Stimulated activated naive B cell treated with anti-CD40 and anti-IgM and Interleukin-4, amounts not matched to agents 10 μg/mL and 1 μg/mL and 100 μg/mL, for 72 hours (primary cell): ENCODE results near the gene GNAS-AS1.
"Not testable (repeated sequence)": the region's sequence is repeated elsewhere in the genome, so short reads cannot be mapped to it uniquely, and the experiment has no call there.

Experiments
- ATAC-seq, 2 donors: fragments of 150-1000 bp; cut with Tn5 transposase; replicated peaks; 2 replicates each; pipeline ENCODE4 v1.10.0; 2021; ENCODE audit warnings: moderate library complexity in 1 of 2
- DNase-seq: peaks from one replicate; pipeline ENCODE4 v3.0.0; 2021
- H3K27ac Mint-ChIP-seq: one replicate; pipeline ENCODE4 v1.8.0; 2022; ENCODE audit warnings: mild to moderate bottlenecking, mixed read lengths
- H3K27me3 Mint-ChIP-seq, 2 donors: one replicate each; pipeline ENCODE4 v1.8.0; 2022; ENCODE audit warnings: mixed read lengths in 2 of 2
- H3K36me3 Mint-ChIP-seq, 2 donors: one replicate each; pipeline ENCODE4 v1.8.0; 2022; ENCODE audit warnings: mixed read lengths in 2 of 2, mild to moderate bottlenecking in 1 of 2
- H3K4me1 Mint-ChIP-seq, 2 donors: one replicate each; pipeline ENCODE4 v1.8.0; 2022; ENCODE audit warnings: mixed read lengths in 2 of 2, mild to moderate bottlenecking in 1 of 2
- H3K4me3 Mint-ChIP-seq, 2 donors: one replicate each; pipeline ENCODE4 v1.8.0; 2022; ENCODE audit warnings: mild to moderate bottlenecking in 2 of 2, mixed read lengths in 2 of 2, moderate library complexity in 1 of 2
- H3K9me3 Mint-ChIP-seq, 2 donors: one replicate each; pipeline ENCODE4 v1.8.0; 2022; ENCODE audit warnings: mixed read lengths in 2 of 2, mild to moderate bottlenecking in 1 of 2

The GNAS-AS1 gene

DNA sequence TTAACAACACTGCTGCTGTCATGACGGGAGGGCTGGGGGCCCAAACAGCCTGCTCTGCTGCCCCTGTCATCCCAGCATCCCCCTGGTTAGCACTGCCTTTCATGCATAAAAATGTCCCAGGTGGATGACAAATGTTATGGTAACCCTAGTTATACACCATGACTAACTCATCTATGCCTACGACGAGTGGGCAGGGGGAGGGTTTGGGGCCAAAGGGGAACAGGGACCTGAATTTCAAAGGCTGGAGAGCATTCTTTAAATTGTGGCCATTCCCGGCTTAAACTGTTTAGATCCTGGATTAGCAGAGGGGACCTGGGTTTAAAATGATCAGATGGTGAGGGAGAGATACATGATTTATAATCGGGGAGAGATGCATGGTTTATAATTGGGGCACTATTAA lies 24.4 kb downstream of the GNAS-AS1 start:
- H3K27me3 Mint-ChIP-seq = peaks cover 0 to 7% of the 10 kb centered on the region in 2 donors
- peaks cover 2 to 6% of the 10 kb centered on the region in 2 donors for H3K36me3 Mint-ChIP-seq
- H3K27ac Mint-ChIP-seq = no peak overlapping the region
- H3K9me3 Mint-ChIP-seq = peaks cover 5 to 7% of the 10 kb centered on the region in 2 donors
- no peak for DNase-seq
- H3K4me3 Mint-ChIP-seq = no peak overlapping the region
- ATAC-seq = no peak
- H3K4me1 Mint-ChIP-seq = peaks cover 0 to 2% of the 10 kb centered on the region in 2 donors

DNA sequence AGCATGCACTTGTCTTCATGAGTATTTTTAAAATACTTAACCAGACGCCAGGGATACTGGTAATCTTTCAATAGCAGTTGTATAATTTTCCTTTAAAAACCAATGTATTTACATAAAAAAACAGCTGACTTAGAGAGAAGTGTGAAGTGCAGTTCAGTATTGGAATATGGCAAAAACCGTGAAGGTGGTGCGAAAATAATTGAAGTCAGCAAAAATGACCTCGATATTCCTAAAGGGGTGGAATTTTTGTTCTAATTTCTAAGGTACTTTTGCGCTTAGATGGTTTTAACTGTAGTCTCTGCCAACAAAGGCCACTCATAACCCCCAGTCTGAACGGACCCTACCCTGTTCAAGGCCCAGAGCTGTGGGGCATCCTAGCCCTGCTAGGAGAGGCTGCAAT lies 25.3 kb downstream of the GNAS-AS1 start:
- peaks cover 10 to 12% of the 10 kb centered on the region in 2 donors for H3K36me3 Mint-ChIP-seq
- ATAC-seq = no peak
- H3K27ac Mint-ChIP-seq = no peak overlapping the region
- no peaks in the 10 kb centered on the region for H3K4me1 Mint-ChIP-seq
- no peak overlapping the region for H3K4me3 Mint-ChIP-seq
- no peak for DNase-seq
- H3K9me3 Mint-ChIP-seq = peaks cover 11% of the 10 kb centered on the region in 2 donors
- peaks cover 0 to 10% of the 10 kb centered on the region in 2 donors for H3K27me3 Mint-ChIP-seq

DNA sequence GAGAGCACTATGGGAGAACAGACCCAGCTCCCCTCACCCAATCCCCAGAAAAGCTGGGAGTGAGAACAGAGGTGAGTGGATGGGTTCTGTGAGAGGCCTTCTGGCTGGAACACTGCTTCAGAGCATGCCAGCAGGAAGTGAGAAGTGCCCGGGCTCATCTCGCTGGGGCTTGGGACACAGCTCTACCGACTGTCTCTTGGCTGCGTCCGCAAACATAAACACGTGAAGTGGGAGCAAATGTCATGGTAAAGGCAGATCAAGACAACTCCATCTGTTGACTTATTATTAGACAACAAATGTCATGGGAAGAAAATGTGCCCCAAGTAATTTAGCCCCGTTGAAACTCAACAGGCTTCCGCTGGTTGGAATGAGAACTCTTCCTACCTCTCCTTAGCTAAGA lies 25.9 kb downstream of the GNAS-AS1 start:
- H3K9me3 Mint-ChIP-seq = peaks cover 10 to 13% of the 10 kb centered on the region in 2 donors
- H3K4me1 Mint-ChIP-seq = no peaks in the 10 kb centered on the region
- DNase-seq (no peak), ATAC-seq (no peak)
- H3K27me3 Mint-ChIP-seq = peaks cover 0 to 10% of the 10 kb centered on the region in 2 donors
- H3K27ac Mint-ChIP-seq = no peak overlapping the region
- H3K36me3 Mint-ChIP-seq = peaks cover 10 to 12% of the 10 kb centered on the region in 2 donors
- H3K4me3 Mint-ChIP-seq = no peak overlapping the region

DNA sequence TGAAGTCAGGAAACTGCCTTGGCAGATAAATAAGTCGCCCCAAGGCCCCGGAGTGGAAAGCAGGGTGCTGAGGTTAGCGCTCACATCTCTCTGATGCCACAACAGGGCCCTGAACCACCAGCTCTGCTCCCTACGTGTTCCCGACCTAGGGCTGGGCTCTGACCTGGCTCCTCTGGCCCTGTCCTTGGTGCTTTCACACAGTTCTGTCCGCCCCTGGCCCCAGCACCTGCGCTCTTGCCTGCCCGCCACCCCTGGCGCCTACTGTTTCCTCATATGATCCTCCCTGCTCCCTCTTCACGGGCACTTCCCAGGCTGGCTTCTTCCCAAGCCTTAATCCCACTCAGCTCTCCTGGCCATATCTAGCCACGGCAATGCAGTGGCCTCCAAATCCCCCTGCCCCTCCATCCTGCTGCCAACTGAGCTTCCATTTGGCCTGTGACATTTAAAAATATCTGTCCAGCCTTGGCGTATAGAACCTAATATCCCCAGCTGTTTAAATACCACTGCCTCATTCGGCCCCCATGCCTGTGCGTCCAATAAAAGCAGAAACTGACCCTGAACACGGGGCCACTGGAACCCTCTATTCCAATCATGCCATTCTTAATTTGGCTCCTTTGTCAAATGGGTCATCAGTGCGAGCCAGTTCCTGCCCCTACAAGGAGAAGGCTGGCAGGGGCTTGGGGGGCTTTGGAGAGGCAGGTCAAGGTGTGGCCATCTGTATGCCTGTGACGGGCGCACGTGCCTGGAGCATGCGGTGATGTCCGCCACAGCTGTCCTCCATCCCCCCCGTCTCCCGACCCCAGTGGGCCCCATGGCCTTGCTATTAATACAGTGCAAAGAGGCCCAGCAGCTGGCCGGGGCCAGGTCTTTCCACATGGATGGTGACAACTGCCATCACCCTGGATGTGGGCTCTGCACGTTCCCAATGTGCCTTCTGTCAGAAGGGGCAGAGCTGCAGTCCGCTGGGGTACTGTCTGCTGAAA lies 27.7 kb downstream of the GNAS-AS1 start:
- Mint-ChIP-seq H3K4me1 (peaks cover 0 to 4% of the 10 kb centered on the region in 2 donors), H3K27me3 (peaks cover 0 to 10% of the 10 kb centered on the region in 2 donors), H3K36me3 (peaks cover 14 to 17% of the 10 kb centered on the region in 2 donors), H3K9me3 (peaks cover 10 to 11% of the 10 kb centered on the region in 2 donors), H3K4me3 (no peak overlapping the region), H3K27ac (no peak overlapping the region)
- no peak for ATAC-seq
- DNase-seq = no peak

DNA sequence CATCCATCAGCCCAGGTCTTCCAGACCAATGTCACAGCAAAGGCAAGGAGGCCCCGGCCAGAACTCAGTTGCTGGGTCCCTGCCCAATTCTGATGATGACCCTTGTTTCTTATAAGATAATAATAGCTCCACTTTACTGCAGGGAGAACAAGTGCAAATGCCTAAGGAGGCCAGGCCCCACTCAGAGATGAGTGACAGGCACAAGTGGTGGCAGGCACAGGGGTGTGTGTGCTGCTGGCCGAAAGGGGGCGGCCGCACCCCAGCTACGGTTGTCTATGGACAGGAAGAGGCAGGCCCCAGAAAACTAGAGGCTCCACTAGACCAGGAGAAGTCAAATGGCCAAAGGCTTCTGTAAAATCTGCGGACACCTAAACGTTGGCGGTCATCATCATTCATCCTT lies 28.6 kb downstream of the GNAS-AS1 start:
- Mint-ChIP-seq H3K9me3 (peaks cover 10 to 11% of the 10 kb centered on the region in 2 donors), H3K27me3 (peaks cover 0 to 10% of the 10 kb centered on the region in 2 donors), H3K36me3 (peaks cover 14 to 17% of the 10 kb centered on the region in 2 donors), H3K4me1 (peaks cover 0 to 4% of the 10 kb centered on the region in 2 donors), H3K4me3 (no peak overlapping the region), H3K27ac (no peak overlapping the region)
- no peak for ATAC-seq
- no peak for DNase-seq

DNA sequence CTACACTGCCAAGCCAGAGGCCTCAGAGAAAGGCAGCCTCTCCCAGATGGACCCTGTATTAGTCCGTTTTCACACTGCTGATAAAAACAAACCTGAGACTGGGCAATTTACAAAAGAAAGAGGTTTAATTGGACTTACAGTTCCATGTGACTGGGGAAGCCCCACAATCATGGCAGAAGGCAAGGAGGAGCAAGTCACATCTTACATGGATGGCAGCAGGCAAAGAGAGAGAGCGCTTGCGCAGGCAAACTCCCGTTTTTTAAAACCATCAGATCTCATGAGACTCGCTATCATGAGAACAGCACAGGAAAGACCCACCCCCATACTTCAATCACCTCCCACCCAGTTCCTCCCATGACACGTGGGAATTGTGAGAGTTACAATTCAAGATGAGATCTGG lies 30.2 kb downstream of the GNAS-AS1 start:
- not testable (repeated sequence) for H3K4me3 Mint-ChIP-seq, DNase-seq, H3K27ac Mint-ChIP-seq, ATAC-seq, H3K4me1 Mint-ChIP-seq
- H3K9me3 Mint-ChIP-seq = peaks cover 10 to 11% of the 10 kb centered on the region in 2 donors
- H3K36me3 Mint-ChIP-seq = peaks cover 14 to 17% of the 10 kb centered on the region in 2 donors
- H3K27me3 Mint-ChIP-seq = peaks cover 5 to 16% of the 10 kb centered on the region in 2 donors

DNA sequence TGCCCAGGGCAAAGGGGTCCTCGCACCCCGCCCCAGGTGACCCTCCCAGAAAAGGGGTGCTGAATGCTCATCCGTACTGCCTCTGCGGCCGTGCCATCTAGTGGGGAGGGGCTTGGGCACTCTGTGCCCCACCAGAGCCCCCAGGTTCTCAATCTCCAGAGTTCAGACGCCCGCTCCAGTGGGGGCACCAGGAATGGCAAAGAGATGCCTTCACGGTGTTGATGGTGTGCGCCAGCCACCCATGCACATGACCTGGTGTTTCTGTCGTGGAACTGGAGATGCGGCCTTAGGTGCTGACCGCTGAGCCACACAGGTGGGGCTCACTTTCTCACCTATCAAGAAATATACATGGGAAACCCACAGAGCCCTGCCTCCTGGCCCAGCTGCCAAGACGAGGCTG lies 30.8 kb downstream of the GNAS-AS1 start:
- Mint-ChIP-seq H3K36me3 (peaks cover 14 to 17% of the 10 kb centered on the region in 2 donors), H3K4me3 (no peak overlapping the region), H3K27ac (no peak overlapping the region), H3K4me1 (peaks cover 0 to 4% of the 10 kb centered on the region in 2 donors), H3K27me3 (peaks cover 5 to 16% of the 10 kb centered on the region in 2 donors), H3K9me3 (peaks cover 10 to 11% of the 10 kb centered on the region in 2 donors)
- no peak for DNase-seq
- no peak for ATAC-seq

DNA sequence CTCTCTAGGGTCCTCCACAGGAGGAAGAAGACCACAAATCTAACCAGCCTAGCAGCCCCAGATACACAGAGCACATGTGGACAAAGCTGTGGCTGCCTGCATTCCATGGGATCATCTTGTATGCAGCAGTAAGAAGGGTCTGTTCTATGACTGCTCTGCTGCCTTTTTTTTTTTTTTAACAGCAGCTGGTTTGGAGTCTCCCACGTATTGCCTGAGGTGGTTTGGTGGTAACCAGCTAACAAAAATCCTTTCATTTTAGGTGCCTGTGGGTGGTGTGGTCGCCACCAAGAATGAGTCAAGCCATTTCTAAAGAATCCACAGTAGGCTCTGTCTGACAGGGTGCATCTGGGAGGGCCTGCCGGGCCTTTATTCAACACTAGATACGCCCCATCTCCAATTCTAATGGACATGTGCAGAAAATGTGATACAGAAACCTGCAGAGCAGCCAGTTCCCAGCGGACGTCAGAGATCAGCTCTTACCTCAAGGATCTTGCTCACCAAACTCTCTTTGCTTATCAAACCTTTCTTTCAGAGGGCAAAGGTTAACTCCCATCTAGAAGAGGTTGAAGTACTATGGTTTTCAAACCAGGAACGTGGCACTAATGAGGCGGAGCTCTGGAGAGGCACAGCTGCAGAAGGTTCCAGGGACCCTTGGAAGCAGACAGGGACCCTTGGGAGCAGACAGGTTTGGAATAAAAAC lies 32.0 kb downstream of the GNAS-AS1 start:
- Mint-ChIP-seq H3K4me3 (no peak overlapping the region), H3K36me3 (peaks cover 14 to 17% of the 10 kb centered on the region in 2 donors), H3K27ac (no peak overlapping the region), H3K4me1 (peaks cover 0 to 4% of the 10 kb centered on the region in 2 donors), H3K9me3 (peaks cover 10 to 11% of the 10 kb centered on the region in 2 donors), H3K27me3 (peaks cover 5 to 16% of the 10 kb centered on the region in 2 donors)
- ATAC-seq (peak; percentile 86 to 91), DNase-seq (no peak)

DNA sequence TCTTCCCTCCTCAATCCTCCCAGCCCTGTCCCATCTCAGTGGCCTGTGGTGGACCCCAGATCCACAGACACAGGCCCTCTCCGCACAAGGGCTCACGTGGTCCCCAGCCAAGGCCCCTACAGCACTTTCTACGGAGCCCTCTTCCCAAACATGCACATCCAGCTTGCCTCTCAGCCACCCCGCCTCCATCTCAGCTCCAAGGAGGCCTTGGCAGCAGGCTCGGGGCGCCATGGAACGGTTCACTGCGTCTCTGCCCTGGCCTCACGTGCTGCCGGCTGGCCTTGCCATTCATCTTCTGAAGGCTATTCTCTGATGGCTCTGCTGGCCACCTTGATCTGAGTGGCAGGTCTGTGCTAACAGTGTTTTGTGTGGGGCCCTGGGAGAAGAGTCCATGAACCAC lies 33.0 kb downstream of the GNAS-AS1 start:
- no peak for ATAC-seq
- DNase-seq = no peak
- H3K4me3 Mint-ChIP-seq = no peak overlapping the region
- peaks cover 14 to 17% of the 10 kb centered on the region in 2 donors for H3K36me3 Mint-ChIP-seq
- H3K4me1 Mint-ChIP-seq = peaks cover 0 to 4% of the 10 kb centered on the region in 2 donors
- peaks cover 10 to 11% of the 10 kb centered on the region in 2 donors for H3K9me3 Mint-ChIP-seq
- peaks cover 15 to 24% of the 10 kb centered on the region in 2 donors for H3K27me3 Mint-ChIP-seq
- H3K27ac Mint-ChIP-seq = no peak overlapping the region

DNA sequence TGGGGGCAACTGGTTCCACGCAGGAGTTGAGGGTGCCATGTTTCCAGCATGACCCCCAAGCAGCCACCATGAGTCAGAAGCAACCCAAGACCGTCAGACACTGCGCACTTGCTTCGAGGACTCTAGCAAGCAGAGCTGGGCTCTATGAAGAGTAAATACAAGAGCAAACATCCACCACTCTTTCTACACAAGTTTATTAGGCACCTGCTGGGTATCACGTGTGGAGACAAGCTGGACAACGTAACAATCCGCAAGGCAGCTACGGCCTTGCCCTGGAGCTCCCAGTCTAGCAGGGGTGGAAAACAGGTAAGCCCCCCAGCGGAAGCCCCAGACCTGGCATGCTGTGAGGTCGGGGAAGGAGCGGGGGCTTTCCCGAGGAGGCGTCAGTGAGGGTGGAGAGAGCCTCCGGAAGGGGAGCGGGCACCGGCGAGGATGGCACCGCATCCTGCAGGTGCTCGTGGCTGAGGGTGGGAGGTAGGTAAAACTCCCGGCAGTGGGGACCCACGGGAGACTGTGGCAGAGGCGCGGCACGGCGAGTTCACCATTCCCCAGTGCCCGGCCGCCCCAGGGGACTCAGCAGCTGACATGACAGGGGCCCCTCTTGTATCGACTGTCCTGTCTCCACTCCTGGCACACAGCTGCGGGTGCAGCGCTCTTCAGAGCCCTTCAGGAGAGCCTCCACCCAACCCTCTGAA lies 33.6 kb downstream of the GNAS-AS1 start:
- H3K27ac Mint-ChIP-seq = no peak overlapping the region
- H3K27me3 Mint-ChIP-seq = peaks cover 16 to 26% of the 10 kb centered on the region in 2 donors
- H3K36me3 Mint-ChIP-seq = peaks cover 14 to 17% of the 10 kb centered on the region in 2 donors

DNA sequence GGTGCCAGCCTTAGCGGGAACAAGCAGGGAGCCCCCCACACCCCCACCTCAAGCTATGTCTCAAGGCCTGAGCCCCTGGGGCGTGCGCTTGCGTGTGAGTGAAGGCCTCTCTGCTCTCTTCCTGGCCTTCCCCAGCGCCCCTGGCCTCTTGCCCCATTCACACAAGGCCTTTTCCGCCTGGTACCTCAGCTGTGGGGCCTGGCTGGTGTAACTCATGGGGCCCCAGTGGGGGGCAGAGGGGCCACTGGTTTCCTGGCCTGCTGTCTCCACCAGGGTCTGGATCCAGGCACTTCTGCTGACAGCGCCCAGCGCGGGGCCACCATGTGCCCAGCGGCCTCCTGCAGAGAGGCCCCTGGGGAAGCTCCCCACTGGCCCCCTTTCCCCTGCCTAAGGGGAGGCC lies 34.7 kb downstream of the GNAS-AS1 start:
- Mint-ChIP-seq H3K27ac (no peak overlapping the region), H3K4me3 (no peak overlapping the region), H3K36me3 (peaks cover 10 to 13% of the 10 kb centered on the region in 2 donors), H3K9me3 (peaks cover 7 to 10% of the 10 kb centered on the region in 2 donors), H3K27me3 (peaks cover 23 to 31% of the 10 kb centered on the region in 2 donors), H3K4me1 (peaks cover 0 to 4% of the 10 kb centered on the region in 2 donors)
- no peak for DNase-seq
- ATAC-seq = no peak

More for the DNA sequence above, 33.6 kb downstream of the GNAS-AS1 start:
- H3K9me3 Mint-ChIP-seq = peaks cover 10 to 11% of the 10 kb centered on the region in 2 donors
- DNase-seq (no peak), ATAC-seq (no peak)
- H3K4me3 Mint-ChIP-seq = no peak overlapping the region
- peaks cover 0 to 4% of the 10 kb centered on the region in 2 donors for H3K4me1 Mint-ChIP-seq

DNA sequence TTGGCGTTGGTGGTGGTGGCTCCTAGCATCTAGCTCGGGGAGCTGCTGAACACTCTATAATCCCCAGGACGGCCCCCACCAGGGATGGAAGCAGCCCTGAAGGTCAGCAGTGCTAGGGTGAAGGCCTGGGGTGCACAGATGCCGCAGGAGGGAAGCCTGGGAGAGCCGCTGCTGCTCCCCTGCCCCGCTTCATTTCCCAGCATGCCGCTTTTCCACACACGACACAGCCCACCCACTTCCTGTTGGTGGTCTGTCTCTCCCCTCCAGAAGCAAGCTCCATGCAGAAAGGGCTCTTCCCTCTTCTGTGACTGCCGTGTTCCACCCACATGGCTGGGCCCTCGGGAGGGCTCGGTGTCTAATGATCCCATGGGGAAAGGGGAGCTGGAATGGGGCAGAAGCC lies 35.3 kb downstream of the GNAS-AS1 start:
- DNase-seq (no peak), ATAC-seq (no peak)
- Mint-ChIP-seq H3K27me3 (peaks cover 29 to 33% of the 10 kb centered on the region in 2 donors), H3K4me1 (peaks cover 0 to 4% of the 10 kb centered on the region in 2 donors), H3K9me3 (peaks cover 1 to 4% of the 10 kb centered on the region in 2 donors), H3K4me3 (no peak overlapping the region), H3K27ac (no peak overlapping the region), H3K36me3 (peaks cover 4 to 7% of the 10 kb centered on the region in 2 donors)

DNA sequence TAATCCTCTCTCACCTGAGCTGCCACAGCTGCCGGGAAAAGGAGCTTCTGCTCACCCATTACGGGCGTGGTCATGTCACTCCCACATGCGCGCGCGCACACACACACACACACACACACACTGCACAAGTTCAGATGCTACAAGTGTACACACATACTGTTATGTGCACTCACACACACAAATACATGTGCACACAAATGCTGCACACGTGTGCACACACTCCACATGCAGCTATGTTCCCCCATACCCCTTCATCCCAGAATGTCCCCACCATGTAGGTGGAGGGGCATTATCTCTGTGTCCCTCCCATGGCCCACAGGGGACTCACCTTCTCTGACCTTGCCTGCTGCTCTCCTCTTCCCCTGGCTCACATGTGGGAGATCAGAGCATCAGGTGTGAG lies 37.3 kb downstream of the GNAS-AS1 start:
- Mint-ChIP-seq H3K9me3 (peaks cover 0 to 3% of the 10 kb centered on the region in 2 donors), H3K36me3 (no peaks in the 10 kb centered on the region), H3K27ac (no peak overlapping the region), H3K27me3 (peaks cover 27 to 31% of the 10 kb centered on the region in 2 donors), H3K4me1 (no peaks in the 10 kb centered on the region), H3K4me3 (no peak overlapping the region)
- DNase-seq (no peak), ATAC-seq (no peak)

DNA sequence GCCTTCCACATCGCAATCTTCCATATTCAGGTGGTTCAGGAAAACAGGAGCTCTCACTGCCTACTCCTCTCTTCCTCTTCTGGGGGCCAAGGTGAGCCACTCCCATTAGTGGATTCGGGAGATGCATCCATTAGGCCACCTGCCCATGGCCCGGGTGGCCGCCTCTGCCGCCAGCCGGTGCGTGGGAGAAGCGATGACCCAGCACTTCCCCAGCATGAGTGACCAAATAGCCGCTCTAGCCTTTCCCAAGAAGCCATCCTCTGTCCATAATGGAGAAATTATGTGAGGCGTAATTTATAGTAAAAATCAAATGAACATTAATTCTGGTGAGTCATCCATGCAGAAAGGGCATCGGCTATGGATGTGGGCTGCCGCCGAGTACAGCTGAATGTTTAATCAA lies 39.4 kb downstream of the GNAS-AS1 start:
- no peak for DNase-seq
- no peak overlapping the region for H3K4me3 Mint-ChIP-seq
- no peak overlapping the region for H3K27ac Mint-ChIP-seq
- H3K27me3 Mint-ChIP-seq = peaks cover 26 to 33% of the 10 kb centered on the region in 2 donors
- peaks cover 0 to 3% of the 10 kb centered on the region in 2 donors for H3K9me3 Mint-ChIP-seq
- no peak for ATAC-seq
- no peaks in the 10 kb centered on the region for H3K4me1 Mint-ChIP-seq
- no peaks in the 10 kb centered on the region for H3K36me3 Mint-ChIP-seq
